PC-9 (cell line): ENCODE measurements around the gene ERN1. TPM values are rescaled to one million over a fixed set of nuclear protein-coding genes. Genes with fewer than 3 reads are reported as not detected.

Experiments used
- BruUV-seq: library from RNA; stranded (reverse); fragments of 400-500 nt; replicated peaks from 2 replicates; lab custom pipeline; 2021; lab: Mats Ljungman, UMichigan
- CTCF ChIA-PET: fragments of 300-600 bp; sonication (Branson Sonifier 250); formaldehyde crosslinking; loops from one replicate; lab custom pipeline; 2022; ENCODE audit warnings: antibody characterized with exemption; lab: Charles Lee
- POLR2A ChIA-PET: fragments of 300-600 bp; sonication (Branson Sonifier 250); formaldehyde crosslinking; loops from one replicate; lab custom pipeline; 2022; ENCODE audit warnings: antibody characterized with exemption; ENCODE audit not compliant: unreplicated experiment; lab: Charles Lee
- DNase-seq, 2 experiments: peaks; one replicate each; pipeline versions ENCODE4 v3.0.0 to v3.0.0-alpha.2; 2015 to 2022; ENCODE audit warnings: mixed read lengths in 1 of 2
- H2AFZ ChIP-seq: fragments of 200-600 bp; sonication (generic); 2 replicates; pipeline ENCODE4 v1.8.1; 2017; ENCODE audit warnings: antibody characterized with exemption
- H3F3A ChIP-seq: fragments of 200-600 bp; sonication (generic); 2 replicates; pipeline ENCODE4 v1.8.1; 2017; ENCODE audit warnings: antibody characterized with exemption, mild to moderate bottlenecking, low read depth; ENCODE audit not compliant: insufficient read depth
- H3K27ac ChIP-seq: fragments of 200-600 bp; sonication (generic); 2 replicates; pipeline ENCODE4 v1.6.1; 2016; ENCODE audit warnings: mixed run types
- H3K27me3 ChIP-seq: fragments of 200-600 bp; sonication (generic); 2 replicates; pipeline ENCODE4 v1.6.1; 2016; ENCODE audit warnings: low read depth, mixed run types; ENCODE audit not compliant: insufficient read depth
- H3K36me3 ChIP-seq: fragments of 200-600 bp; sonication (generic); 2 replicates; pipeline ENCODE4 v1.6.1; 2016; ENCODE audit warnings: low read depth, mixed run types
- H3K4me1 ChIP-seq: fragments of 200-600 bp; sonication (generic); replicated peaks from 2 replicates; pipeline ENCODE4 v1.6.1; 2016; ENCODE audit warnings: mixed run types; ENCODE audit not compliant: insufficient read depth
- H3K4me2 ChIP-seq: fragments of 200-600 bp; sonication (generic); 2 replicates; pipeline ENCODE4 v1.6.1; 2017; ENCODE audit warnings: mixed run types
- H3K4me3 ChIP-seq: fragments of 200-600 bp; sonication (generic); 2 replicates; pipeline ENCODE4 v1.6.1; 2016; ENCODE audit warnings: mixed run types
- H3K79me2 ChIP-seq: fragments of 200-600 bp; sonication (generic); 2 replicates; pipeline ENCODE4 v1.6.1; 2017; ENCODE audit warnings: low read depth, mixed run types
- H3K9me2 ChIP-seq: fragments of 200-600 bp; sonication (generic); 2 replicates; pipeline ENCODE4 v1.8.1; 2017; ENCODE audit warnings: mild to moderate bottlenecking; ENCODE audit not compliant: insufficient read depth
- H3K9me3 ChIP-seq: fragments of 200-600 bp; sonication (generic); 2 replicates; pipeline ENCODE4 v1.8.1; 2016; ENCODE audit warnings: low read depth; ENCODE audit not compliant: insufficient read depth
- H4K20me1 ChIP-seq: fragments of 200-600 bp; sonication (generic); 2 replicates; pipeline ENCODE4 v1.8.1; 2017; ENCODE audit not compliant: insufficient read depth
- CTCF ChIP-seq: fragments of 200-600 bp; sonication (generic); conservative IDR thresholded peaks from 2 replicates; pipeline ENCODE4 v1.6.1; 2017; ENCODE audit warnings: mixed run types, antibody characterized with exemption, mild to moderate bottlenecking, moderate library complexity
- EZH2 ChIP-seq: fragments of 200-600 bp; sonication (generic); IDR thresholded peaks from 2 replicates; pipeline ENCODE4 v1.8.0; 2017; ENCODE audit warnings: antibody characterized with exemption, low read depth
- intact Hi-C: fragments of 100-400 bp; cut with micrococcal nuclease; formaldehyde crosslinking; loops from one replicate; pipeline ENCODE4 v1.10.0; 2022; ENCODE audit not compliant: unreplicated experiment
- total RNA-seq: library from RNA; stranded (reverse); gene quantifications from 2 replicates; pipeline ENCODE4 v1.2.3, GENCODE V29; 2021

The ERN1 gene
- total RNA-seq, 1 experiment from 2014 or later, result 9.2 TPM

- 0 out of 2 replicates have a peak, but pooled peaks cover under 1% of the 10 kb centered on the region for H3K4me1 ChIP-seq
- peaks cover 3% of the 10 kb centered on the region; the same call in 1 of the 2 replicates for H3F3A ChIP-seq
- H3K27me3 ChIP-seq, result no peaks in the 10 kb centered on the region
- H3K9me3 ChIP-seq, result no peaks in the 10 kb centered on the region; the same call in 1 of the 2 replicates
- H3K4me2 ChIP-seq, result no peak overlapping the region
- CTCF ChIA-PET, result no interaction called here
- TF ChIP-seq EZH2, result no peak
- TF ChIP-seq CTCF, result no peak
- H3K4me3 ChIP-seq, result no peak overlapping the region
- no TSS peak for BruUV-seq
- POLR2A ChIA-PET, result no interaction called here
- no peak for DNase-seq
- H3K27ac ChIP-seq, result no peak overlapping the region
- H3K79me2 ChIP-seq, result no peaks in the 10 kb centered on the region
- no peaks in the 10 kb centered on the region; the same call in 1 of the 2 replicates for H3K9me2 ChIP-seq
- intact Hi-C loops, result no loop called here
- H2AFZ ChIP-seq, result no peak overlapping the region
- no peaks in the 10 kb centered on the region for H3K36me3 ChIP-seq
- H4K20me1 ChIP-seq, result no peaks in the 10 kb centered on the region
Observed at GRCh38 chr17:64015447-64015846, 114.5 kb downstream of the ERN1 start.

- intact Hi-C loops, result no loop called here
- no peaks in the 10 kb centered on the region for H3K79me2 ChIP-seq
- peak overlapping the region; percentile 5; the same call in 1 of the 2 replicates for H3K4me3 ChIP-seq
- H3K9me3 ChIP-seq, result no peaks in the 10 kb centered on the region; the same call in 1 of the 2 replicates
- ChIA-PET POLR2A (interaction anchor here (0.6 kb wide), 1 partner anchor 30 kb away, joined by 5 read pairs; no protein-coding TSS in a partner anchor), CTCF (interaction anchor here (0.6 kb wide), 1 partner anchor 167 kb away, joined by 4 read pairs; no protein-coding TSS in a partner anchor)
- DNase-seq, result peak in 1 of 2 experiments; percentile 84
- H3K27me3 ChIP-seq, result no peaks in the 10 kb centered on the region
- H3K4me2 ChIP-seq, result peak overlapping the region; percentile 56
- BruUV-seq, result no TSS peak
- peak overlapping the region; percentile 62 for H3K27ac ChIP-seq
- no peak for TF ChIP-seq CTCF
- TF ChIP-seq EZH2, result no peak
- H3K36me3 ChIP-seq, result no peaks in the 10 kb centered on the region
- H4K20me1 ChIP-seq, result no peaks in the 10 kb centered on the region
- peaks cover 31% of the 10 kb centered on the region for H3F3A ChIP-seq
- H3K4me1 ChIP-seq, result peaks cover 57% of the 10 kb centered on the region
- no peak overlapping the region for H2AFZ ChIP-seq
- no peaks in the 10 kb centered on the region for H3K9me2 ChIP-seq
Observed at GRCh38 chr17:64009571-64010402, 120.2 kb downstream of the ERN1 start.

- Histone ChIP-seq H3K4me3 (no peak overlapping the region), H3K27me3 (no peaks in the 10 kb centered on the region), H2AFZ (no peak overlapping the region), H3K27ac (peak overlapping the region; percentile 62), H3K36me3 (no peaks in the 10 kb centered on the region), H3K79me2 (no peaks in the 10 kb centered on the region), H3F3A (peaks cover 31% of the 10 kb centered on the region), H3K4me2 (peak overlapping the region; percentile 56), H3K9me3 (no peaks in the 10 kb centered on the region; the same call in 1 of the 2 replicates), H4K20me1 (no peaks in the 10 kb centered on the region), H3K9me2 (no peaks in the 10 kb centered on the region), H3K4me1 (peaks cover 57% of the 10 kb centered on the region)
- TF ChIP-seq EZH2 (no peak), CTCF (no peak)
- CTCF ChIA-PET, result interaction anchor here (0.6 kb wide), 1 partner anchor 166 kb away, joined by 4 read pairs; no protein-coding TSS in a partner anchor
- no TSS peak for BruUV-seq
- DNase-seq, result no peak
- intact Hi-C loops, result no loop called here
- POLR2A ChIA-PET, result no interaction called here
Observed at GRCh38 chr17:64008830-64009229, 121.1 kb downstream of the ERN1 start.
